ENCODE data around the gene SPI1.

Gene SPI1

DNA sequence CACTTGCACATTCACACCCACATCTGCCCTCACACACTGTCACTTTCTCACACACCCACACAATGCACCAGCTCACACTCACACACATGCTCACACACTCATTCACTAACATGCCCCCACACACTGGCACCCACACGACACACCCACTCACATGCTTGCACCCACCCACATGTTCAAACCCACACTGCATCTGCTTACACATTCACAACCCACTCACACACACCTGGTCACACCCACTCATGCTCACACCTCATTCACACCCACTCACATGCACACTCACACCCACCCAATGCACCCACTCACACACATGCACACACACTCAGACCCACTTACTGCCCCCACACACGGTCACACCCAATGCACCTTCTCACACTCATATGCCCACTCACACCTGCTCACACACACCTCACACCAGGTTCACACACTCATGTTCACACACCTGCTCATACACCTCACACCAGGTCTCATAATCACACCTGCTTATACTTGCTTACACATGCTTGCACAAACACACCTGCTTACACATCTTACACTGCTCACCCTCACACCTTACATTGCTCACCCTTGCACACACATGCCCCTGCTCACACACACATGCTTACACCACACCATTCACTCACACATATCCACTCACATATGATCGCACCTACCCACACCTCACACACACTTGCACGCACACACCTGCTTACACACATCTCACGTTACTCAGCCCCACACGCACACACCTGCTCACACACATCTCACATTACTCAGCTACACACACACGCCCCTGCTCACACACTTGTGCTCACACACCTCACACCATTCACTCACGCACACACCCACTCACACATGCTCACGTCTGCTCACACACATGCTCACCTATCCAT is 22.0 kb downstream of the SPI1 start:
- no peak for DNase-seq

DNA sequence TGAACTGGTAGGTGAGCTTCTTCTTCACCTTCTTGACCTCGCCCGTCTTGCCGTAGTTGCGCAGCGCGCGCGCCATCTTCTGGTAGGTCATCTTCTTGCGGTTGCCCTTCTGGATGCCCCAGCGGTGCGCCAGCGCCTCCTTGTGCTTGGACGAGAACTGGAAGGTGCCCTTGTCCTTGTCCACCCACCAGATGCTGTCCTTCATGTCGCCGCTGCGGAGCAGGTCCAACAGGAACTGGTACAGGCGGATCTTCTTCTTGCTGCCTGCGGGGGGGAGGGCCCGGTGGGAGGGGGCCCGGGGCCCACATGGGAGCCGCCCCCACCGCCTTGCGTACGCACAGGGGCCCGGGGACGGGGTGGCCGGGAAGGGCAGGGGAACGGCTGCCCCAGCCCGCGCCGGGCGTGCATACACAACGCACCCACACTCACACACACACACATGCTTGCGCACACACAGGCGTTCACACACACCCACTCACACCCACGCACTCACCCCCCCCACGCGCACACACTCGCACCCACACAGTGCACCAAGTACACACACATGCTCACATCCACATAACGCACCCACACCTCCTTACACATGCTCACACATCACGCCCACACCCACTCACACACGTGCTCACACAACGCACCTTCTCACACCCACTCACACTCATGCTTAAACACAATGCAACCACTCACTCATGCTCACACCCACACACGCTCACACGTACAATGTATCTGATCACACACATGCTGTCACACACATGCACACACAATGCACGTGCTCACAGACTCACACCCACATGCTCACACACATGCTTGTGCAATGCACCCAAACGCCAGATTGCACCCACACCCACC is 22.8 kb downstream of the SPI1 start:
- peak; percentile 99 for DNase-seq

DNA sequence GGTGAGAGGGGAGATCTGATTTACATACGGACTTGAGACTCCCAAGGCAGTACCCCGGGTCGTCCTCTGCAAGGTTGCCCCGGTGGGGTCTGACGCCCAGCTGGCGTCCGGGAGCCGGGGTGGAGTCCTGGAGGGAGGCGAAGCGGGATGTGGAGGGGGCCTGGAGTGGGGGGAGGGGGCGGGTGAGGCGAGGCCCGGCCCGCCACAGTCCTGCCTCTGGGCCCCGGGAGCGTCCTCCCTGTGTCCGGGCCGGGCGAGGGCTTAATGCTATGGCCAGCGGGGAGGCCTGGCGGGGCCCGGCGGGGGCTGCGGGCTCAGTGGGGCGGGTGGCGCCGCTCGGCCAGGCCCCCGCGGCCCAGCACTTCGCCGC is 23.4 kb downstream of the SPI1 start:
- peak; percentile 76 for DNase-seq

DNA sequence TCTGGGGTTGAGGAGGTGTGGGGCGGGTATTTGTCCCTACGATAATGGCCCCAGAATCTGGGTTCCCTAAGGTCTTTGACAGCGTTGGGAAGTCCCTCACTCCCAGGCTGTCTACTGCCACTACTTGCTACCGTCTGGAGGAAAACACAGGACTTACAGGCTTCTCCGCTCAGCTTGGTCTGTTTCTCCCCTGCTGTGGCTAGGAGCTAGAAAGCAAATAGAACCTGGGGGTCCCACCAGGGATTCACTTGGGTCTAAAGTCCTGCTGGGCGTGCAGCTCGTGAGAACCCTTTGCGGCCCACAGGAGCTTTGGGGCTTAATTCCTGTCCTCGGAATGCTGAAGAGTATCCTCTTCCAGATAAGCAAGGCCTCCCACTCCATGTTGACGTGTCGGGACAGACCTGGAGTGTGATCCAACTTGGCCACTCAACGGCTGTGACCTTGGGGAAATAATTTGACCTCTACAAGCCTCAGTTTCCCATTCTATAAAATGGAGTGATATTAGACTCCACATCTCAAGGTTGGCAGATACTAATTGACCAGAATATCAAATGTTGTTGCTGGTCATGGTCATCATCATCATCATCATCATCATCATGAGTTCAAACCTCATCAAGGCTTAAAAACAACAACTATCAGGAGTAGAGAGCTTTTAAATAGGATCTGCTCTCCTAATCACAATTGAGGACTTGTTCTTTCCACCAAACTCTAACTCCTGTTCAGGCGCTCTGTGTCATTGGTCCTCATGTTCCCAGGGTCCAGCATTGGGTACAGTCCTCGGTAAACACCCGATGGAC is 24.2 kb downstream of the SPI1 start:
- no peak for DNase-seq

DNA sequence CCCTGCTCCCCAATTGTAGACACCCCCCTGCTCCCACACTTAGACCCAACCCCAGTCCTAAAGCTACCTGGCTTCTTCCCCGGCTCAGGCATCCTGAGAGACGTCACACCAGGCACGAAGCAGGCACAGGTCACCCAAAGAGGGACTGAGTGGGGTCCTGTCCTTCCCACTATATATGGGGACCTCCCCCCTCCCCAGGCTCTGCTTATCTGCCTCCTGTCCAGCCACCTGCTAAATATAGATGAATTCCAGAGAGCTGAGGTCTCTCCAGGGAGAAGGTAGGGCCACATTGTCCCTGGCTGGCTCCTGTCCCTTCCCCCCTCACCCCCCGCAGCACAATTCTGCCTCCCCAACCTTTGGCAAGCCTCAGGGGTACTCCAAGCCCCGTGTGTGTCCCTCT is 25.8 kb downstream of the SPI1 start, which contains the start of gene MYBPC3:
Gene MYBPC3, minus strand, starts transcription at position 147 of the 400 bp plus-strand sequence. Its CDS starts 55 bp downstream, at position 92.
- DNase-seq = no peak

DNA sequence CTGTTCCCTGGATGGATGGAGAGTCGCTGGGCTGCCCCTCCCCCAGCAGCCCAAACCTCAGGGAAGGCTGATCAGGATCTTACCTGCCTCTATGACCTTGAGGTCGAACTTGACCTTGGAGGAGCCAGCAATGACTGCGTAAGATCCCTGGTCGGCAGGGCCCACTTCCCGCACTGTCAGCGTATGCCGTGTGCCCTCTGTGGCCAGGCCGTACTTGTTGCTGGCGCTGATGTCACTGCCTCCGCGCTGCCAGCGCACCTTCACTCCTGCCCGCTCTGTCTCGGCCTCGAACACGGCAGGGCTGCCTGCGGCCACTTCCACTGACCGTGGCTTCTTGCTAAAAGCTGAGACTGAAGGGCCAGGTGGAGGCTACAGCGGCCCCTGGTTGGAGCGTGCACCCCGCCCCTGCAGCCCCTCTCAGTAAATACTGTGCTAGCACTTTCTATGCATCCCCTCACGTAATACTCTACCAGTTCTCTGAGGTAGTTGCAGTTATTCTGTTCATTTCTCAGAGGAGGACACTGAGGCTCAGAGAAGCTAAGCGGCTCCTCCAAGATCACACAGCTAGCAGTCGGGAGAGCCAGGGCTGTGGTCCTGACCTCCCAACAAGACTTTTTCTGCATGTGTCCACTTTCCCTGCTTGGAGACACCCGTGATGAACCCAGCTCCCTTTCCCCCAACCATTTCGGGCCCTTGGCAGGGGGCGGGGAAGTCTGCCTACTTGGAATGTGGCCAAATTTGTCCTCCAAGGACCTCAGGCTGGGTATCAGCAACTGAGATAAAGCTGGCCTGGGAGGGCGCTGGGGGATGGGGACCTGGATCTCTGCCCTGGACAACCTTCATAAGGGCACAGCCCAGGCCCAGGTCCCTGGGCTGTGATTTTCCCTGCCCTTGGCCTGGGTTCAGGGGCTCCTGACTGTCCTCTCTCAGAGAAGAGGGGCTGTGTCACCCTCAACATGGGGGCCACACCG is 26.9 kb downstream of the SPI1 start:
- DNase-seq = no peak

DNA sequence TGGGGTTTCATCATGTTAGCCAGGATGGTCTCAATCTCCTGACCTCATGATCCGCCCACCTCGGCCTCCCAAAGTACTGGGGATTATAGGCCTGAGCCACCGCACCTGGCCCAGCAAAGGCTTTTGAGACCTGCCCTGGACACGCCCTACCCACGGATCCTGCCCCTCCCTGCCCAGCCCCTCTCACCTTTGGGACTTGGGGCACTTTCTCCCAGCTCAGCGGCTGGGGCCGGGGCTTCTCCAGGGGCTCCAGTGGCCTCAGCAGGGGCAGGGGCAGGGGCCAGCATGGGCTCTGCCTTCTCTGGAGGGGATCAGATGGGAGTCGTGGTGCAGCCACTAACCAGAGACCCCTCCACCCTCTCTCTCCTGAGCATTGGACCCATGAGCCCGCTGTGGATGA is 28.0 kb downstream of the SPI1 start:
- DNase-seq = no peak

DNA sequence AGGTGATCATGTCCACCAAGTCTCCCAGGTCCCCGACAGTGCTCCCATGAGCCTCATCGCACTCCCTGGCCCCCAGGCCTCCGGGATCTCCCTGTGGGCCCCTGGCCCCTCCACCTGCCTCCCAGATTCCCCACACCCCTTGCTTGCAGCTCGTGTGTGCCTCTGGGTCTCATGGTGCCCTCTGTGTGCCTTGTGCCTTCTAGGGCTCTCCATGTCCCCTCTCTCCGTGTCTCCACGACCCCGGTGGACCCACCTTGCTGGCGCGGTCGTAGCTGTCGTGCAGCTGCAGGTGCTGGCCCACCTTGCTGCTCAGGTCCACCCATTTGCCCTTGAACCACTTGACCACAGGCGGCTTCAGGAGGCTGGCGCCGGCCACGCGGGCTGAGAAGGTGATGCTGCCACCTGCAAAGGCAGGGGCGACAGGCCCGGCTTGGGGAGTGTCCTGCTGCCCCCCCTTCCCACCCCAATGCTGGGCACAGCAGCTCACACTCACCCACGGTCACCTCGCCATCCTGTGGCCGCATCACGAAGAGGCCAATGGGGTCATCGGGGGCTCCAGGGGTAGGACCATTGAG is 28.7 kb downstream of the SPI1 start:
- no peak for DNase-seq

DNA sequence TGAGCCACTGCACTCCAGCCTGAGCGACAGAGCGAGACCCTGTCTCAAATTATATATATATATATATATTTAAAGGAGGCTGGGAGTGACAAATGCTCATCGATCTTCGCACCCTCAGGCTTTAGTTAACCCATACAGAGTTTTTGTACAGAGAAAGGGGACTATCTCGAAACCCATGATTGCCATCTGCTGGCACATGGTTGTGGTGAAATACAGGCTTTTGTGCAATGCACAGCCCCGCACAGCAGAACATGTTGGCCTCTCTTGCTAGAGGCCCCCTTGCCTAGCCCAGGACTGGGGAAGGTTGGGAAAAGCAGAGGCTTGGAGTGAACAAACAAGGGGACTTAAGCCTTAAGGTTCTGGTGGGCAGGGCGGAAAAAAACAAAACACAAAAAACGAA is 29.5 kb downstream of the SPI1 start:
- peak; percentile 91 for DNase-seq

DNA sequence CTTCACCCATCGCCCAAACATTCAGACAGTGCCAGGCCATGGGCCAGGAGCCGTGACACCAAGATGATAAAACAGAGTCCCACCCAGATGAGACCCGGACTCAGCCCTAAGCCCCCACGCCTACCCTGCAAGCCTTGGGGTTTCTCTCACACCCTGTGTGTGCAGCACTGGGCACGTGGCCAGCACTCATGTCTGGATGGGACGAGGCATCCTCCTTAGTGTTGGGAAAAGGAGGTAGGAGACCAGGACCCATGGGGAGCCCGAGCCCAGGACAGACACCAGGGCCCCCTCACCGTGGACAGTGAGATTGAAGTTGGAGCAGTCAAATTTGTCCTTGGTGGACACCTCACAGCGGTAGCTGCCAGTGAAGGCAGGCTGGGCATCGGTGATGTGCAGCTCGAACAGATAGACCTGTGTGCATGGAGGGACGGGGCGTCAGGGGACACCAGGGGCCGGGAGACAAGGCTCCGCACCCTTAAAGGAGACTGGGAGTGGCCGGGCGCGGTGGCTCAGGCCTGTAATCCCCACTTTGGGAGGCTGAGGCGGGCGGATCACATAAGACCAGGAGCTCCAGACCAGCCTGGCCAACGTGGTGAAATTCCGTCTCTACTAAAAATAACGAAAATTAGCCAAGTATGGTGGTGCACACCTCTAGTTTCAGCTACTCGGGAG is 30.1 kb downstream of the SPI1 start:
- no peak for DNase-seq

DNA sequence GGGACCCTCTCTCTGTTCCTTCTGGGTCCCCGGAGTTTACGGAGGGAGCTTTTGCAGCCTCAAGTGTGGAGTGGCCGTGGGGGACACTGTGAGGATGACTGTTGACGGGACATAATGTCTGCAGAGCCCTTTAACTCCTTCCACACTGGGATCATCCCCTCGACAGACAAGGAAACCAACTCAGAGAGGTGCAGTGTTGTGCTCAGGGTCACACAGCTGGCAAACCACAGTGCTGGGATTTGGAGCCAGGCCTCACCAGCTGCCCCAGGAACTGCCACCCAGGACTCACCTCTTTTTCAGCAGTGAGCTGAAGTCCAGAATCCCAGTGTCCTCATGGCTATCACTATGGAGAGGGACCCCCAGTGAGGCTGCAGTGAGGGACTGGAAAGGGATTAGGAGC is 31.2 kb downstream of the SPI1 start:
- DNase-seq = no peak

DNA sequence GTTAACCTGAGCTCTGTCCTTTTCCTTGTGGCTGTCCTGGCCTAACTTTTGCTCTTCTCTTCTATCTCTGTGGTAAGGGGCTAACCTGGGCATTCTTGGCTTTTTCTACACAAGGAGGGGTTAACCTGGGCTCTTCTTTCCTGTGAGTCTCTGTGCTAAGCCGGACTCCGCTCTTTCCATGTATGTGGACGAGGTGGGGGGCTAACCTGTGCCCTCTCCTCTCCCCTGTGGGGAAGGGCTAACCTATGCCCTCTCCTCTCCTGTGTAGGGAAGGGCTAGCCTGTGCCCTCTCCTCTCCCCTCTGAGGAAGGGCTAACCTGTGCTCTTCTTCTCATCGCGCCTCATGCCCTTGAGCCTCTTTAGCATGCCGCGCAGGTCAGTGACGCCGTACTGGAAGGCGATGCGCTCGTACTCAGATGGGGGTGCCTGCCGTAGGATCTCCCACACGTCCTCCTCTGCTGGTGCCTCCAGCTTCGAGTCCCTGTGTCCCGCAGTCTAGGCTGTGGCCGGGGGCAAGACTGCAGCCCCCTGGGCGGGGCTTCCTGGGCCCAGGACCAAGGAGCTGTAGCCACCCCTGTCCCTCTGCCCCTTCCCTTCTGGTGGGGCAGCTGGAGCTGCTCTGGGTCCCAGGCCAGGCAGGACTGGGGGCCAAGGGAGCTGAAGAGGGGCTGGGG is 32.3 kb downstream of the SPI1 start:
- no peak for DNase-seq

DNA sequence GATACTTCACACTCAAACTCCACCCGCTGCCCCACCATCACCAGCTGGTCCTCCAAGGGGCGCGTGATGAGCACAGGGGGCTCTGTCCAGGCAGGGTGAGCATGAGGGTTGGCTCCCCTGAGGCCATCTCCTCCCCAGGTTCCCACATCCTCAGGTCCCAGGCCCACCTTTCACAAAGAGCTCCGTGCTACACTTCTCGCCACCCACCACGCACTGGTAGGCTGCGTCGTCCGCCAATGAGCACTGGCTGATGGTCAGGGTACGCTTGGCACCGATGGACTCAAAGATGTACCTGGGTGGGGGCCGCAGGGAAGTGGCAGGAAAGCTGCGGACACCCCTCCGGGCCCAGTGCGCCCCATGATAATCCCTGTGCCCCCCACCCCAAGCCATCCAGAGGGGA is 35.5 kb downstream of the SPI1 start:
- no peak for DNase-seq

DNA sequence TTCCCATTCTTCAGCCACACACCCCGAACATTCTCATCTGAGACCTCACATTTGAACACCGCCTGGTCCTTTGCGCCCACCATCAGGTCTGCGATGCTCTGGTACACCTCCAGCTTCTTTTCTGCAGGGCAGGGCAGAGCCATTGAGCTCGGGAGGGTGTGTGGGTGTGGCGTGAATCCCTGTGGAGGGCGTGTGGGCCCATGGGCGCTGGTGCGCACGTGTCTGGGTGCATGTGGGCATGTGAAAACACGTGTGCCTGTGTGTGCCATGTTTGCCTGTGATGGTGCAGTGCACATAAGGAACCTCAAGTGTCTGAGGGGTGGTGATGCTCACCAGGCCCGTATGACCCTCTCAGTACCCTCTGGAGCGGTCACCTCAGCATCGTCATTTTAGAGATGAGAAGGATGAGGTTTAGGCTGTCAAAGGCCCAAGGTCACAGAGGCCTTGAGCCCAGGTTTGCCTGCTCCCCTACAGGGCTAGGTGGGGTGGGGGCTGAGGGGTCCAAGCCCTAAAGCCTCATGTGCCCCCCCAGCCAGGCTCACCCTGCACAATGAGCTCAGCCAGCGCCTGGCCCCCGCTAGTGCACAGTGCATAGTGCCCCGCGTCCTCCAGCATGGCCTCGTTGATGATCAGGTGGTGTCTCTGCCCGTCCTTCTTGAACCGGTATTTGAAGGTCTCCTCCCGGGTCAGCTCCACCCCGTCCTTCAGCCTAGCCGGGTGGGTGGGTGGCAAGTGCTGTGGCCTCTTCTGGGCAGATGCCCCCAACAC is 36.1 kb downstream of the SPI1 start:
- no peak for DNase-seq

DNA sequence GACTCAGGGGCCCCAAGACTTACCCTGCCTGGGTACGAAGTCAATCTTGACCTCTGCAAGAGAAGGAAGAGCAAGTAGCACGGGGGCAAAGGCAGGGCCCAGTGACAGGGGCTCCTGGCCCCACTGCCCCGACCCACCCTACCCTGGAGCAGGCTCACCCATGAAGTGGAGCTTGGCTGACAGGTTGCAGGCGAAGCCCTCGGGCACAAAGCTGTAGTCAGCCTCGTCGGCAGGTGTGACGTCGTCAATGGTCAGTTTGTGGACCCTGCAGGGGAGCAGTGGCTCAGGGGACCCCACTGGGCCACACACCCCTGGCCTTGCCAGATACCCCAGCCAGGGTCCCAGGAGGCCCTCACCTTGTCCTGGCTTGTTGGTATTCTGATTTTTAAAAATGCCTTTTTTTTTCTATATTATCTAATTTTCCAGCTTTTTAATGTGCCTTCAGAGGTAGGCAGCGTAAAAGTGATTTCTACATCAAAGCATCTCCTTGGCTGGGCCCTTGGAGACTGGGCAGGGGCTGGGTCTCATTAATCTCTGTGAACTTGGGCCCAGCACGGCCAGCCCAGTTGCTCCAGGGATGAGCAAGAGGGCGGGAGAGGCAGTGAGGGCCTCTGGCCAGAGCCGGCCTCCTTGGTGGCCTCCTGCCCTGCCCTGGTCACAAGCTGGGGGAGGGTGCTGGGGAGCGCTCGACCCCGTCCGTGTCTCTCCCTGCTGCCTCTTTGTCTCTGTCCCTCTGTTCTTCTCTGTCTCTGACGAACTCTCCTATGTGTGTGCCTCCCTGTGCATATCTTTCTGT is 37.2 kb downstream of the SPI1 start:
- DNase-seq = no peak

DNA sequence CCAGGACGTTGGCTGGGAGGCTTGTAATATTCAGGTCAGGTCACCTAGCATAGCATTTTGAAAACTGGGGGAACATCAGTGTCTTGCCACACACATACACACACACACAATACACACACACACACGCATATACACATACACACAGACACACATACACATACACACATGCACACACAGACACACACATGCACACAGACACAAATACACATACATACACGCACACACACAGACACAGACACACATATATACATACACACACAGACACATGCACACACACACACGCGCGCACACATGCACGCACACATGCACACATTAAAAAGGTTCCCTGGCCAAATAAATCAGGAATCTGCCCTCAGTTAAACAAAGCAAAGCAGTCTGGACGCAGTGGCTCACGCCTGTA is 38.3 kb downstream of the SPI1 start:
- DNase-seq = no peak

DNA sequence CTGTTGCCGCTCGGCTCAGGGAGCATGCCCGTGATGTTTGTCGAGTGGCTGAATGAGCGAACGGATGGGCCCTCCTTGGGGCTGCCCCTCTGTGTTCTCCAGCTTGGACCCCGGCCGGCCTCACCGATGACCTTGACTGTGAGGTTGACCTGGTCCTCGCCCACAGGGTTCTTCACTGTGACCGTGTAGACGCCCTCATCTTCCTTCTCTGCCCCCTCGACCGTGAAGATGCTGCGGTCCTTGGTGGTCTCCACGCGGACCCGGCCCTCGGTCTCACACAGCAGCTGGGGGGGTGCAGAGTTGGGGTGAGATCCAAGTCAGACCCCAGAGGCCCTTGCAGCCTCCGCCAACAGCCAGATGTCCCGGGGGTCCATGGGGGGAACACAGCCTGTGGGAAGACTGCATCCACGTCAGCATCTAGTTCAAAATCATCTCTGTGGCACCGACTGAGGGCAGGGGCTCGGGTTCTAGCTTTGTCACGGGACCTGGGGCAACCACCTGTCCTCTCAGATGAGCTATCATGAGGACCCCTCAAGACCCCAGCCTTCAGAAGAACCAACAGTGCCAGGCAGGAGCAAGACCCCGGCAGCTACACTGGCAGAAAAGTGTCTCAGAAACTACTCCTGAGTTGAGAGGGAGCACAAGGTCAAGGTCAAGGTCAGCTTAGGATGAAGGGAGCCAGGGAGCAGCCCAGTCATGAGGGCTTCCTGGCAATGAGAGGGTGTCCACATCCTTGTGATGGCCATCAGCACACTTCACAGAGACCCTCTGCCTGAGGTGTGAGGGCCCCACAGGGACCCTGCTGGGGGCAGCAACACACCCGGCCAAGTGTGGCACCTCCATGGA is 39.7 kb downstream of the SPI1 start:
- DNase-seq = no peak
